GM18909 (cell line): ENCODE measurements around the gene SLC6A8.
"Not testable (repeated sequence)": the region's sequence is repeated elsewhere in the genome, so short reads cannot be mapped to it uniquely, and the experiment has no call there.

Experiments used
- ATAC-seq: cut with Tn5 transposase; IDR thresholded peaks from one replicate; pipeline ENCODE4 v1.9.1; 2021; ENCODE audit warnings: mild to moderate bottlenecking; ENCODE audit not compliant: unreplicated experiment, poor library complexity

The SLC6A8 gene

DNA sequence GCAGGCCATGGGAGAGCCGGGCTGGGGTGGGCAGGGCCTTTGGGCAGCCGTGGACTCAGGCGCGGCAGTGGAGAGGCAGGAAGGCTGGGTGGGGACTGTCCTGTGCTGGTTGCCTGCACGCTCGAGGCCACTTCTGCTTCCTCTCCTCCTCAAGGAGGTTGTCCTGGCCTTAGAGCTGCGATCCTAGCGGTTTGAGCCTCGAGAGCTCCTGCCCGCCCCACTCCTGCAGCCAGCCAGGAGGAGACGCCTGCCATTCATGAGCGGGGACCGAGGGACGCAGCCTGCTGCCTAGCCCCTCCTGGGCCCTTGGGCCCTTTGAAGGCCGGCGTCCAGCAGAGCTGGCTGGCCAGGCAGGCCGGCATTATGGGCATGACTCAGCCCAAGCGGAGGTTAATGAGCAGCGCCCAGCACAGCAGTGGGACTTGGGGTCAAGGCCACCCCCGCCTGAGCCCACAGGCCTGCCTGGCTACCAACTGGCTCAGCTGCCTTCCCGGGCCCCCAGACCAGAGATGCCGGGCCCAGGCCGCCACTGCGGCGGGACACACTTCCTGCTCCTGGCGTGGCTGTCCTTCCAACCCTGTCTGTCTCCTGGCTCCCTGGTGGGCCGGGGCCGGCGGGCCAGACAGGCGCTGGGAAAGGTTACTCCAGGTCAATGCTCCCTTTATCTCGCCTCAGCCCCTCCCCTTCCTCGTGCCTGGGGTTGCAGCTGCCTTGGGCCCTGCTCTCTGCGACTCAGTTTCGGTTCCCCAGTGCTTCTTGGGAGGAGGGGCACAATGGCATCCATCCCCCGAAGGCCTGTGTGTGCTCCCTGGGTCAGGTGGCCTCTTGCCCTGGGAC, 38.8 kb downstream of the SLC6A8 start:
- ATAC-seq = peak; percentile 54

DNA sequence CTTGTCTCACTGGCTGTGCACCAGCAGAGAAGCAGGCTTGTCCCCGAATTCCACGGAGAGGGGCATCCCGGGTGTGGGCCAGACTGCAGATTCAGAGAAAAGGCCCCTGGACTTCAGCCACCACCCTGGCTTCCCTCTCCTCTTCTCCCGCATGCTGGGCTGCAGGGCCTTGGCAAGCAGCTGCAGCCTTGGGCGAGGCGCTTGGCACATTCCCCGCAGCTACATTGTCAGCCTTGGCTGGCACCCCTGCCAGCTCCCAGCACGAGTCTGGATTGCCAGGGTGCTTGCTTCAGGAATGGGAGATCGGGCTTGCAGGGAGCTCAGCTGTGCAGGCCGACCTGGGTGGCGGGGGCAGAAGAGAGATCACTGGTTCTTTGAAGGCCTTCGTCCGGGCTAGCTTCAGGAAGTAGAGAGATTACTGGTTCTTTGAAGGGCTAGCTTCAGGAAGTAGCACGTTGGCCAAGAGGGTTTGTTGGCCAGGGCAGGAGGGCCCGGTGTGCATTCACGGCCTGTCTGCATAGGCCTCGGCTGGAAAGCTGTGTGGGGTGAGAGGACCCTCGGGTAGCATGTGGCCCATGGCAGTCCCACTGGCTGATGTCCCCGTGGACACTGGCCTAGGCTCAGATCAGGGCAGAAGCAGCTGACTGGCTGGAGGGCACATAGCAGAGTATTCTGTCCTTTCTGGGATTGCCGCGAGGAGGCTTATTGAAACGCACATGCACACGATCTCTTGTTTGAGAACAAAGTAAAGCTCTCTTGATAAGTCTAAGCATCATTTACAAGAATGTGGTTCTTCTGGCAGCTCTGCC, 39.6 kb downstream of the SLC6A8 start:
- ATAC-seq = no peak

DNA sequence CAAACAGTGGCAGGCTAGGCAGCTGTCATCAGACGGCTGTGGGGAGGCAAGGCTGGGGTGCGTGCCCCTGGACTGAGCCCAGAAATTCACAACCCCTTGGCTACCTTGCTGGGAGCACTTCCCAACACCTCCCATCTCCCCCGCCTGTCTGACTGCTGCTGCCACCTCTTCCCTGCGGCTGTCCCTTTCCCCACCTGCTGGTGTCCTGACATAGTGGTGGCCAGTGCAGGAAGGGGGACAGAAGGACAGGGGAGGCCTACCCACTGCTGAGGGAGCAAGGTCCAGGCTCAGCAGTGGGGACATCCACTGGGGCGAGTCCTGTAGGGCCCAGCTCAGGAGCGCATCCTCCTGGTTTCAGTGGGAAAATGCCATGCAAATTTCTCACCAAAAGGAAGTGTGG, 40.4 kb downstream of the SLC6A8 start:
- no peak for ATAC-seq

DNA sequence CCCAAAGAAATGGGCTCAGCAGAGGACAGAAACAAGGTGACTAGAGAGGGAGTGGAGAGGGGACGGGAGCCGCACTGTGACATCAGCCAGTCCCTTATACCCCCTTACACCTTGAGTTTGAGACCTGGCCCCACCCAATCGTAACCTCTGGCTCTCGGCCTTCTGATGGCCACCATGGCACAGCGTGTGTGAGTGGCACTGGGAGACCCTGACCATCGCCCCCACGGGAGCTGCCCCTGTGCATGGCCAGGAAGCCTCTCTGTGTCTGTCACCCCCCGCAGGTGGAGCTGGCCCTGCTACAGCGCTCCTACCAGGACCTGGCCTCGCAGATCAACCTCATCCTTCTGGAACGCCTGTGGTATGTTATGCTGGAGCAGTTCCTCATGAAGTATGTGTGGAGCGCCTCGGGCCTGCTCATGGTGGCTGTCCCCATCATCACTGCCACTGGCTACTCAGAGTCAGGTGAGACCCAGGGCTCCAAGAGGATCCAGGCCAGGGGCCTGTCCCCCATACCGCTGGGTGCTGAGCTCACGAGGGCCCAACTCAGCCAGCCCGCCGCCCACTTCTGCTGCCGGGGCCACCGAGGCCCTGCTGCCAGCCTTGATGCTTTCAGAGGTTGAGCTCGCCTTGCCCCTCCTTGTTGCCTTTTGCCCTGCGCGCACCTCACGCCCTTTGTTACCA, 41.4 kb downstream of the SLC6A8 start:
- no peak for ATAC-seq

DNA sequence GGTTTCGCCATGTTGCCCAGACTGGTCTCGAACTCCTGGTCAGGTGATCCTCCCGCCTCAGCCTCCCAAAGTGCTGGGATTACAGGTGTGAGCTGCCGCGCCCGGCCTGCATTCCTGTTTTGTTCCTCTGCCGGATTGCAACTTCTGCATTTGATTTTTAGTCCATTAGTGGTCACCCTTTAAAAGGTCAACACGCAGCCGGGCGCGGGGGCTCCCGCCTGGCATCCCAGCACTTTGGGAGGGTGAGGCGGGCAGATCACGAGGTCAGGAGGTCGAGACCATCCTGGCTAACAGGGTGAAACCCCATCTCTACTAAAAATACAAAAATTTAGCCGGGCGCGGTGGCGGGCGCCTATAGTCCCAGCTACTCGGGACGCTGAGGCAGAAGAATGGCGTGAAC, 42.4 kb downstream of the SLC6A8 start:
- not testable (repeated sequence) for ATAC-seq

DNA sequence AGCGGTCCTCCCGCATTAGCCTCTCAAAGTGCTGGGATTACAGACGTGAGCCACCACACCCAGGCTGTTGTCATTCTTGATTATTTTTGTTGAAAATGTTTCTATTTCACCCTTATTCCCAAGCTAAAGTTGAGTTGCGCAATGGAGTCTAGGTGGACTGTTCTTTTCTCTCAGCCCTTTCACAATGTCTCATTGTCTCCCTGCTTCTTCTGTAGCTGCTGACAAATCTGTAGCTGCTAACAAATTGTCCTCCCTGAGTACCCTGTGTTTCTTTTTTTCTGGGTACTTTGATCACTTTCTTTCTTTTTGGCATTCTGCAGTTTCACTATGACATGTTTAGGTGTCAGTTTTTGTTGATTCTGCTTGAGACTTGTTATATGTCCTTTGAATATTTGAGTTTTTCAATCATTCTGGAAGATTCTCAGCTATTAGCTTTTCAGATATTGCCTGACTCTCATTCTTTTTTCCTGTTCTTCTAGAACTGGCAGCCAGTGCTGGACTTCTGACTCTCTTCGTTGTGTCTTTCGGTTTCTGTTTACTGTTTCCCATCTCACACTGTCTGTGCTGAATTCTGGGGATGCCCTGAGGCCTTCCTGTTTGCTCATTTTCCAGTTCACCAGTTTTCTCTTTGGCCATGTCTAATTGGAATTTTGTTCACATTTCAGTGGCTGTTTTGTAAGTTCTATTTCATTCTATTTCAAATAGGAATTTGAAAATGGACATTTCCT, 43.6 kb downstream of the SLC6A8 start:
- no peak for ATAC-seq

DNA sequence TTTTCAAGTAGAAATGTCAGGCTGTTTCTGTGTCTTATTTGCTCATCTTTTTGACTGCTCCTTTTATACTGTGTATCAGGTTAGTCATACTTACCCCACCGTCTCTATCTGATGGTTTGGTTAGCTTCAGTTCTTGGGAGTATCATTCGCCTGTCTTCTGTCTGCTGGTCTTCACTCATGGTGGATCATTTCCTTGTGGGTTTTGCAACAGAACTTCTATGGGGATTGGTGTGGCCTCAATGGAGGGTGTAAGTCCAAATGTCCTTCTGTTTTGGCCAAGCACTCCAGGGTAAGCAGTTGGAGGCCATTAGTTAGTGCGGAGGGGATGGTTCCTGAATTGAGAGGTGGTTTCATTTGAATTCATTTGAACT, 44.1 kb downstream of the SLC6A8 start:
- no peak for ATAC-seq

DNA sequence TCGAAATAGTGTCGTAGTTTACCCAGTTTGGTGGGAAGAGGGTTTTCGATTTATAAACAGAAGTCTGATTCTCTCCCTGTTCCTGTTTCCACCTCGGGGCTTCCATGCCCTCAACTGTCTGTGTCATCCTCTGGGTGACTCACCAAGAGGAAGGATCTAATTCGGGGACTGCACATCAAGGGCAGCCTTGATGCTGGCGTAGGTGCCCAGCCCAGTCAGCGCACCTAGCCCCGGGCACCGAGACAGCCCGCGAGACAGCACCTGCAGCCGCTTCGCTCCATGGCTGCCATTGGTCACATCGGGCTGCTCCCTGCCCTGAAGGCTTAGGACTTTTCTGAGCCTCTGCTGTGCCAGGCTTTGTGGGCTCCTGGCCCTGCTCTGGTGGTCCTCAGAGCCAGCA, 44.7 kb downstream of the SLC6A8 start:
- ATAC-seq = no peak

DNA sequence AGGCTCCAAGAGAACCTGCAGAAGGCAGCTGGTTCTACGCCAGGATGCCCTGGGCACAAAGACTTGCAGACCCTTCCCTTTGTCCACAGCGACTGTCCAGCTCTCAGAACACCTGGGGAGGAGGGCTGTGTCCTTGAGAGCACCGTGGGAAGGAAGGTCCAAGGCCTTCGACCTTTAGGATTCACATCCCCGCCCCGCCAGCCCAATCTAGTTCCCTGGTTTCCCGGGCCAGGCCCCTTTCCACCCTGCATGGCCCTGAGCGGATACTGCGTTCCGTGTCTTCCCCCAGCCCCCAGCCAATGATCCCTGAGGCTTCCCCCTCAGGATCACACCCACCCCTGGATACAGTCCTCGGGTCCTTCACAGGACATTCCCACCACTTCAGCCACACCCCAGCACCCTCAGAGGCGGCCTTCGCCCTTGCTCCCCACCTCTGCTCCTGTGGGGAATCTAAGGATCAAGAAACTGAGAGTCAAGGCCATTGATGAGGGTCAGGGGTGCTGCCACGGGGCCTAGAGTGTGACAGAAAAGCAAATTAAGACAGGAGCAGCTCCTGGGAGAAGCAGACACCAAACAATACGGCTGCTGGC, 46.0 kb downstream of the SLC6A8 start:
- no peak for ATAC-seq

DNA sequence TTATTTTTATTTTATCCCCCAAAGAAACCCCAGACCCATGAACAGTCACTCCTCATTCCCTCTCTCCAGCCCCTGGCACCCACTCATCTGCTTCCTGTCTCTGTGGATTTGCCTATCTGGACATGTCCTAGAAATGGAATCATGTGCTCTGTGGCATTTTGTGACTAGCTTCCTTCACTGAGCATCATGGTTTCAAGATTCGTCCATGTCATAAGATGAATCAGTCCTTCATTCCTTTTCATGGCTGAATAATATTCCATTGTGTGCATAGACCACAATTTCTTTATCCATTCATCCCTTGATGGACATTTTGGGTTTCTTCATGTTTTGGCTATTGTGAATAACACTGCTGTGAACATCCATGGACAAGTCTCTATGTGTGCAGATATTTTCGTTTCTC, 47.1 kb downstream of the SLC6A8 start:
- ATAC-seq = no peak

DNA sequence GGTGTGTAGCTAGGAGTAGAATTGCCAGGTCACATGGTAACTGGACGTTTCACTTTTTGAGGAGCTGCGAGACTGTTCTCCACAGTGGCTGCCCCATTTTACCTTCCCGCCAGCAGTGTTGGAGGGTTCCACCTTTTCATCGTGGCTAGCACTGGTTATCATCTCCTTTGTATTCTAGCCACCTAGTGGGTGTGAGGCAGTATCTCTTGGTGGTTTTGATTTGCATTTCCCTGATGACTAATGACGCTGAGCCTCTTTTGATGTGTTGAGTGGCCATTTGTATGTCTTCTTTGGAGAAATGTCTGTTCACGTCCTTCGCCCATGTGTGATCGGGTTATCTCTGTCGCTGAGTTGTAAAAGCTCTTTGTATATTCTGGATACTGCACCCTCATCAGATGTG, 47.5 kb downstream of the SLC6A8 start:
- no peak for ATAC-seq

DNA sequence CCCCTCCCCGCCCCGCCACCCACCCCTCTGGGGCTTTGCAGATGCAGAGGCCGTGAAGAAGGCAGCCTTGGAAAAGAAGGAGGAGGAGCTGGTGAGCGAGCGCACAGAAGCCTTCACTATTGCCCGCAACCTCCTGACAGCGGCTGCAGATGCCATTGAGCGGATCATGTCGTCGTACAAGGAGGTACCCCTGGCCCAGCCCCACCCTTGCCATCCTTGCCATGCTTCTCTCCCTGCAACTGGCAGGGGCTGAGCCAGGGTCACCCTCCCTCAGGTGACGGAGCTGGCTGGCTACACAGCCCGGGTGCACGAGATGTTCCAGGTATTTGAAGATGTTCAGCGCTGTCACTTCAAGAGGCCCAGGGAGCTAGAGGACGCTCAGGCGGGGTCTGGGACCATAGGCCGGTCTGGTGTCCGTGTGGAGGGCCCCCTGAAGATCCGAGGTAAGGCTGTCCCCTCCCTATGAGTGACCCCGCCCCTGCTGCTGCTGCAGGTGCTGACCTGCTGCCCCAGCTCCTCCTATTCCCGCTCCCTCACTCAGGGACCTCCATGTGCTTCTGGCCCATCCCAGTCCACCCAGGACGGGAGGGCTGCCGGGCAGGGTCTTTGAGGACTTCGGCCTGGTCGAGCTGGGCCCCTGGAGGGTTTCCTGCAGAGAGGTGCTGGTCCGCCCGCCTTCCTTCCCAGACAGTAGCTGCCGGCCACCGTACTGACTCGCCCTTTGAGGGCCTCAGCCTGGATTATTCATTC, 48.5 kb downstream of the SLC6A8 start:
- ATAC-seq = no peak

DNA sequence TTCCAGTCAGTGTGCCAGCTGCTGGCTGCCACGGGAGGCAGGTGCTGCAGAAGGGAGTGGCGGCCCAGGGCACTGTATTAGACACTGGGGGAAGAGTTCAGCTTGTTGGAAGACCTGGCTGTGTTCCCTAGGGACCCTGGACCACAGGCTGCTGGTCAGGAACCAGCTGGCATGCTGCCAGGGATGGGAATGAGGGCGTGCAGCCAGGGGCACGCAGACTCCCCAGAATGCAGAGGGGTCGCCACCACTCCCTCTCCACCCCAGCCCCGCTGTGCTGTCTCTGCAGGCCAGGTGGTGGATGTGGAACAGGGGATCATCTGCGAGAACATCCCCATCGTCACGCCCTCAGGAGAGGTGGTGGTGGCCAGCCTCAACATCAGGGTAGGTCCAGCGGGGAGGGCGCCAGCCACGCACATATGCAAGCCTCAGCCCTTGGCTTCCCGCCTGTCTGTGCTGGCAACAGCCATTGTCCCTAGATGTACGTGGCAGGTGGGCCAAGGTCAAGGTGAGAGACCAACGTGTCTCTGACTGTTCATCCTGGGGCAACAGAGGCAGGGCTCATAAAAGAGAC, 49.2 kb downstream of the SLC6A8 start:
- no peak for ATAC-seq

DNA sequence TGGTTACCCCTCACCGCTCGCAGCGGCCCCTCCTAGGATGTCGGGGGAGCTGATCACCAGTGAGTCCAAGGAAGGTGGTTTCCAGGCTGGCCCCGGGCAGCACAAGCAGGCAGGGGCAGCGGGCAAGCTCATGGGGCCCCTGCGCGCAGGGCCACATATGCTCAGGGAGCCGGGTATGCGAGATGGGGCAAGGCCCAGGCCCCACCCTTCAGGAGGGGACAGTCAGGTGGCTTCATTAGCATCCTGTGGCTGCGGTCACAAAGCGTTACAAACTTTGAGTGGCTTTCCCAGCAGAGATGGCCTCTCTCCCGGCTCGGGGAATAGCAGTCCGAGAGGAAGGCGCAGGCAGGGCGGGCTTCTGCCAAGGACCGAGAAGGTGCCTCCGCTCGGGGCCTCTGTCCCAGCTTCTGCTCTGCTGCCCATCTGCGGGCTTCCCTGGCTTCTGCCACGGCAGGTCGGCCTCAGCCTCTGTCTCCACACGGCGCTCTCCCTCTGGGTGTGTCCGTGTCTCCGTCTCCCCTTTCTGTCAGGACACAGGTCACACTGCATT, 50.4 kb downstream of the SLC6A8 start:
- ATAC-seq = no peak

DNA sequence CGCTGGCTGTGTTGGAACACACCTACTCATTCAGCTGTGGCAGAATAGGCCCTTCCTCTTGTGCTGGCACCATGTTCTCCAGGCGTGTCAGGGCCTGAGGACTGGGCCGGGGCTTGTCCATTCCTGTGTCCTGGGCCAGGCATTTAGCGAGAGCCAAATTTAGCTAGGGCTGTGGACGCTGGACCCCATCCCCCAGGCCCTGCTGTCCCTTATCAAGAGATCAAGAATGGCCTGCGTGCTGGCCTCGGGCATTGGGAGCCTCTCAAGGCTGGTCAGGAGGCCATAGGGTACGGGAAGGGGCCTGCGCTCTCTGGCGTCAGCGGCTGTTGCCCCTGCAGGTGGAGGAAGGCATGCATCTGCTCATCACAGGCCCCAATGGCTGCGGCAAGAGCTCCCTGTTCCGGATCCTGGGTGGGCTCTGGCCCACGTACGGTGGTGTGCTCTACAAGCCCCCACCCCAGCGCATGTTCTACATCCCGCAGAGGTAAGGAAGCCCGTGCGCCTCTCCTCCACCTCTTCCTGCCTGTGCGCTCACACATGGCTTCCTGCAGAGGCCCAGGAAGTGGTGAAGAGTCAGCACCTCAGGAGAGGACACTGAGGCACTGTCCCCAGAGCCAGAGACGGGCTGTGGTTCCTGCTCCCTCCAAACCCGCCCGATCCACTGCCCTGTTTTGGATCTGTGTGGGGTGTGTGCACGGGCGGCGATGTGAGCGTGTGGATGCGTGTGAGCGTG, 52.2 kb downstream of the SLC6A8 start:
- no peak for ATAC-seq

DNA sequence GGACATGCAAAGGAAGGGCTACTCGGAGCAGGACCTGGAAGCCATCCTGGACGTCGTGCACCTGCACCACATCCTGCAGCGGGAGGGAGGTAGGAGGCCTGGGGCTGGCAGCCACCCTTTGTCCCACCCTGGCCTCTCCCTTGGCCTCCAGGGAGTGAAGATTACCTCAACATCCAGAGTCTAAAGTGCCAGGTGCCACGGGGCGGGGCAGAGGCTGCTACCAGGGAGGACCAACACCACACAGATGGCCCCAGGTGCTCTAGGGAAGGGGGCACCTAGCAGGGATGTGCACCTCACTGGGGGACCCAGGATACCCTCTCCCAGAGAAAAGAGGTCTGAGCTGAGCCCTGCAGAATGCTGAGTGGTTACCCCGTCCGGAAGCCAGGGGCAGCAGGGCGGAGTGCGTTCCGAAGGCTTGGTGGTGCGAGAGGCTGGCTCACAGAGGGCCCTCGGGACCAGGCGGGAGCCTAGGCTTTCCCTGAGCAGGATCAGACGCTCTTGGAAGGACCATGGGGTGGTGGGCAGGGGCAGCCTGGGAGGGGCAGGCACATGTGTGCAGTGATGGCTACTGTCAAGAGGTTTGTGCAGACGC, 53.0 kb downstream of the SLC6A8 start:
- no peak for ATAC-seq

DNA sequence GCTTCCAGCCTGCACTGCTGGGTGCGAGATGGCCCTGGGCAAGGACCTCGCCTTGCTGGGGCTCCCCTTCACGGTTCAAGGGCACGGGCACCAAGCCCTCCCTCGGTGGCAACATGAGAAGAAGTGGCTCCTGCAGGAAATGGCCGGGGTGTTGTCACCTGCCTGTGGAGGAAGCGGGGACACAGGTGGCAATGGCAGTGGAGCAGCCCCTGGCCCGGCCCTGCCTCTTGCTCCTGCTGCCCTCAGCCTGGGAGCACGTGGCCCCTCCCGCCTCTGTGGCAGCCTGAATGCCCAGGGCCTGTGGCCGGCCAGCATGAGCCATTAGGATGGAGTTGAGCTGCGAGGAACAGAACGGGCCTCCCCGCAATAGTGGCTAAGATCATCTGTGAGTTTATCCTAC, 53.7 kb downstream of the SLC6A8 start:
- ATAC-seq = no peak

DNA sequence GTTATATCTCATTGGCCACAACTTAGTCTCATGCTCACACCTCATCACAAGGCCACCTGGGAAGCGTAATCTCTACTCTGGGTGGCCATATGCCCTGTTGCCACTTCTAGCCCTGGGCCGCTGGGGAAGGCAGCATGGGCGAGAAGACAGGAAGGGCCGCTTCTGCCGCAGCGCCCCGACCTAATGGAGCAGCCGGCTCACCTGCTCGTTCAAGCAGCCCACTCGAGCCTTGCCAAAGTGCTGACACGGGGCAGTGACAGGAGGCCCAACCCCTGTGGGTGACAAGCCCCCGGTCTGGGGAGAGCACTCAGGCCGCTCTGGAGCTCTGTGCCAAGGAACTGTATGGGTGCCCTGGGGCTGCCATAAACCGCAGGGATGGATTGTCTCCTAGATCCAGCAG, 54.4 kb downstream of the SLC6A8 start:
- ATAC-seq = not testable (repeated sequence)
